A549 (cell line): ENCODE data around the gene SLC17A7.

Source experiments
- CEBPB ChIP-seq, 2 experiments: fragments of >200 bp in 1 of 2; sonication (Bioruptor Twin) in 1 of 2; formaldehyde crosslinking in 1 of 2; IDR thresholded peaks; 2 replicates each; pipeline ENCODE4 v1.6.1; 2012 to 2016
- CHD2 ChIP-seq: fragments of 150-350 bp; IDR thresholded peaks from 2 replicates; pipeline ENCODE4 v1.6.1; 2014; ENCODE audit warnings: low read length; ENCODE audit not compliant: partially characterized antibody
- CTCF ChIP-seq: fragments of >200 bp; sonication (Bioruptor Twin); formaldehyde crosslinking; IDR thresholded peaks from 3 replicates; pipeline ENCODE4 v1.5.1; 2016
- ESRRA ChIP-seq: fragments of 150-350 bp; IDR thresholded peaks from 2 replicates; pipeline ENCODE4 v1.6.1; 2014; ENCODE audit warnings: mild to moderate bottlenecking, low read length, borderline replicate concordance
- JUN ChIP-seq, 2 experiments: fragments of >200 bp; sonication (Bioruptor Twin); formaldehyde crosslinking; IDR thresholded peaks; 2 replicates in 1 of 2; 3 replicates in 1 of 2; pipeline ENCODE4 v1.6.1; 2016 to 2017
- JUNB ChIP-seq: fragments of >200 bp; sonication (Bioruptor Twin); formaldehyde crosslinking; IDR thresholded peaks from 2 replicates; pipeline ENCODE4 v1.6.1; 2016
- MAX ChIP-seq: IDR thresholded peaks from 2 replicates; pipeline ENCODE4 v1.6.1; 2012
- POLR2A ChIP-seq: IDR thresholded peaks from 2 replicates; pipeline ENCODE4 v1.6.1; 2012; ENCODE audit warnings: mild to moderate bottlenecking, low read length
- REST ChIP-seq: fragments of 200-600 bp; sonication (generic); IDR thresholded peaks from 2 replicates; pipeline ENCODE4 v1.6.1; 2016; ENCODE audit warnings: antibody characterized with exemption, mild to moderate bottlenecking, moderate library complexity
- SMC3 ChIP-seq: fragments of >200 bp; sonication (Bioruptor Twin); formaldehyde crosslinking; IDR thresholded peaks from 3 replicates; pipeline ENCODE4 v1.6.1; 2018; ENCODE audit warnings: inconsistent platforms
- TP53 ChIP-seq: fragments of 250-450 bp; sonication (Bioruptor Pico); IDR thresholded peaks from 2 replicates; pipeline ENCODE4 v1.5.0; 2021; ENCODE audit warnings: mild to moderate bottlenecking, moderate library complexity
- USF2 ChIP-seq: fragments of 450-650 bp; IDR thresholded peaks from 2 replicates; pipeline ENCODE4 v1.6.1; 2014; ENCODE audit warnings: antibody characterized with exemption

- TF ChIP-seq CEBPB (IDR thresholded peaks at IDR 0.05) (no peak), USF2 (no peak), JUN (IDR thresholded peaks at IDR 0.05) (no peak), CHD2 (no peak), CTCF (no peak), TP53 (CRISPR knock-in tag) (no peak), SMC3 (no peak), MAX (no peak), ESRRA (no peak), POLR2A (no peak), JUNB (no peak), REST (no peak)
These were observed 45.5 kb upstream of the SLC17A7 start for GRCh38 chr19:49486710-49487276.
